ENCODE data around the gene RESP18.
A peak's percentile ranks its signal among the peaks of the same experiment; 100 is the strongest.

The RESP18 gene

GRCh38 chr2:219277703-219278654, 54.6 kb downstream of the RESP18 start:
- DNase-seq (ENCODE audit: low spot score), result peak; percentile 83

Measured in iPS-NIHi11 (cell line).